K562 (cell line): ENCODE data around the gene NUDT15. TPM values are rescaled to one million over a fixed set of nuclear protein-coding genes. Genes with fewer than 3 reads are reported as not detected.
A peak's percentile ranks its signal among the peaks of the same experiment; 100 is the strongest.

Experiments used
- CAMTA2 ChIP-seq: fragments of 250-450 bp; sonication (Bioruptor Pico); conservative IDR thresholded peaks from 2 replicates; pipeline ENCODE4 v1.5.1; 2022
- EP300 ChIP-seq: IDR thresholded peaks from 2 replicates; pipeline ENCODE4 v1.6.1; 2012; ENCODE audit warnings: low read length, improper control_type of control experiment
- HDAC6 ChIP-seq: IDR thresholded peaks from 2 replicates; pipeline ENCODE4 v1.6.1; 2012; ENCODE audit warnings: low read depth, mild to moderate bottlenecking, control low read depth, inconsistent platforms, low read length, moderate library complexity
- HNRNPL ChIP-seq: fragments of 200-400 bp; formaldehyde crosslinking; IDR thresholded peaks from 2 replicates; pipeline ENCODE4 v1.6.1; 2017; ENCODE audit warnings: low read depth, mild to moderate bottlenecking, low read length
- IRF9 ChIP-seq: fragments of 450-650 bp; IDR thresholded peaks from 2 replicates; pipeline ENCODE4 v1.6.1; 2016; ENCODE audit warnings: missing biosample characterization, missing genetic modification characterization
- MGA ChIP-seq: fragments of 450-650 bp; IDR thresholded peaks from 2 replicates; pipeline ENCODE4 v1.6.1; 2016; ENCODE audit warnings: mild to moderate bottlenecking, moderate library complexity
- MXD1 ChIP-seq: fragments of 250-450 bp; sonication (Bioruptor Pico); IDR thresholded peaks from 2 replicates; pipeline ENCODE4 v1.8.0; 2021; ENCODE audit warnings: borderline replicate concordance, mild to moderate bottlenecking, moderate library complexity; ENCODE audit not compliant: poor library complexity, severe bottlenecking
- NFYB ChIP-seq: IDR thresholded peaks from 2 replicates; pipeline ENCODE4 v1.6.1; 2011; ENCODE audit warnings: mild to moderate bottlenecking, moderate library complexity; ENCODE audit not compliant: insufficient read length; ENCODE audit errors: extremely low read depth
- NRF1 ChIP-seq, 2 experiments: fragments of 450-650 bp; IDR thresholded peaks in 1 of 2; conservative IDR thresholded peaks in 1 of 2; 2 replicates each; pipeline ENCODE4 v1.6.1; 2014; ENCODE audit warnings: mild to moderate bottlenecking in 2 of 2
- PTBP1 ChIP-seq: fragments of 200-400 bp; formaldehyde crosslinking; IDR thresholded peaks from 2 replicates; pipeline ENCODE4 v1.6.1; 2017; ENCODE audit warnings: low read depth, low read length
- SAFB ChIP-seq: fragments of 200-400 bp; formaldehyde crosslinking; IDR thresholded peaks from 2 replicates; pipeline ENCODE4 v1.6.1; 2017; ENCODE audit warnings: low read depth, low read length, borderline replicate concordance
- SMARCE1 ChIP-seq: fragments of 450-650 bp; IDR thresholded peaks from 2 replicates; pipeline ENCODE4 v1.7.1; 2016; ENCODE audit warnings: mild to moderate bottlenecking
- ZNF57 ChIP-seq: fragments of 450-650 bp; formaldehyde crosslinking; IDR thresholded peaks from 2 replicates; pipeline ENCODE4 v1.4.0; 2020; ENCODE audit warnings: mild to moderate bottlenecking, moderate library complexity
- ZZZ3 ChIP-seq: fragments of 450-650 bp; IDR thresholded peaks from 2 replicates; pipeline ENCODE4 v1.6.1; 2016; ENCODE audit warnings: antibody characterized with exemption, mild to moderate bottlenecking, moderate library complexity
- polyA plus RNA-seq, 8 experiments: library from polyadenylated mRNA; depleted of rRNA in 4 of 8; stranded (reverse) in 5 of 8; unstranded in 3 of 8; fragments of >200 nt; fragmentation: Nextera tagmentation in 2 of 8; fragmentation: Illumina TruSeq in 1 of 8; extraction: Ambion mirVana in 2 of 8; extraction: Trizol in 1 of 8; gene quantifications; 2 replicates each; pipeline versions ENCODE4 v1.2.1 to v1.2.3, GENCODE V29; 2011 to 2014; ENCODE audit warnings: inconsistent platforms in 1 of 8, missing spikeins in 1 of 8
- total RNA-seq, 7 experiments: library from RNA; depleted of rRNA in 6 of 7; stranded (reverse); fragments of >200 nt in 6 of 7; fragmentation: Illumina TruSeq in 2 of 7; extraction: Trizol in 2 of 7; gene quantifications; 2 replicates each; pipeline versions ENCODE4 v1.2.1 to v1.2.3, GENCODE V29; 2011 to 2021; ENCODE audit warnings: low replicate concordance in 1 of 7

Gene NUDT15
- total and polyA plus RNA-seq, 9 of the 15 experiments (the other 6 are each of a cell fraction or from before 2014, with no cell fraction given): 14.2 to 26.9 (median 21.6) TPM

GRCh38 chr13:48037346-48038173 lies at the start of gene NUDT15 (continued):
- TF ChIP-seq SAFB (0 out of 2 replicates have a peak, but pooled peaks have one; percentile 36), ZZZ3 (peak; percentile 59; the same call in 1 of the 2 replicates), EP300 (peak; percentile 33; the same call in 1 of the 2 replicates), SMARCE1 (peak; percentile 27; the same call in 1 of the 2 replicates), CAMTA2 (CRISPR knock-in tag) (no peak), MXD1 (no peak), PTBP1 (no peak), NRF1 (conservative IDR thresholded peaks at IDR 0.05 in 1 of 2, IDR thresholded peaks at IDR 0.05 in 1 of 2) (peak; percentile 92 to 94), IRF9 (no peak), NFYB (no peak), MGA (peak; percentile 90), HDAC6 (no peak), ZNF57 (CRISPR knock-in tag) (no peak), HNRNPL (no peak)
